KOPT-K1 (cell line): ENCODE results near the gene FERD3L.

Experiments
- H3K27ac ChIP-seq: fragments of 200-600 bp; sonication (generic); 2 replicates; pipeline ENCODE4 v1.5.1; 2016; ENCODE audit warnings: antibody characterized with exemption, mild to moderate bottlenecking, low read depth, low read length; ENCODE audit not compliant: poor library complexity, severe bottlenecking
- H3K36me3 ChIP-seq: fragments of 200-600 bp; sonication (generic); 2 replicates; pipeline ENCODE4 v1.5.1; 2017; ENCODE audit warnings: antibody characterized with exemption, mild to moderate bottlenecking, low read length, moderate library complexity; ENCODE audit not compliant: insufficient read depth
- H3K9me3 ChIP-seq: fragments of 200-600 bp; sonication (generic); 2 replicates; pipeline ENCODE4 v1.5.1; 2017; ENCODE audit warnings: antibody characterized with exemption, low read length, mild to moderate bottlenecking; ENCODE audit not compliant: insufficient read depth, poor library complexity, severe bottlenecking

Gene FERD3L

GRCh38 chr7:19095353-19095860 lies 49.8 kb downstream of the FERD3L start:
- Histone ChIP-seq H3K9me3 (no peaks in the 10 kb centered on the region), H3K27ac (no peak overlapping the region), H3K36me3 (no peaks in the 10 kb centered on the region)
